Caki2 (cell line): Measurements from ENCODE around the gene LTBP1. TPM values are rescaled to one million over a fixed set of nuclear protein-coding genes. Genes with fewer than 3 reads are reported as not detected.
A peak's percentile ranks its signal among the peaks of the same experiment; 100 is the strongest.
"Not testable (repeated sequence)": the region's sequence is repeated elsewhere in the genome, so short reads cannot be mapped to it uniquely, and the experiment has no call there.

Experiments
- DNase-seq: peaks from one replicate; pipeline ENCODE4 v3.0.0-alpha.2; 2015; ENCODE audit warnings: low read depth
- in situ Hi-C: cut with HindIII; loops from 2 replicates; pipeline ENCODE4 v1.10.0; 2016; ENCODE audit warnings: low sequenced_read_pairs, low pct_unique_long_range_greater_than_20kb, mixed read lengths
- total RNA-seq: library from RNA; depleted of rRNA; stranded (reverse); fragments of >200 nt; shearing (Covaris generic); gene quantifications from 2 replicates; pipeline ENCODE4 v1.2.3, GENCODE V29; 2014; ENCODE audit warnings: low replicate concordance; rRNA removed

The LTBP1 gene, protein sequence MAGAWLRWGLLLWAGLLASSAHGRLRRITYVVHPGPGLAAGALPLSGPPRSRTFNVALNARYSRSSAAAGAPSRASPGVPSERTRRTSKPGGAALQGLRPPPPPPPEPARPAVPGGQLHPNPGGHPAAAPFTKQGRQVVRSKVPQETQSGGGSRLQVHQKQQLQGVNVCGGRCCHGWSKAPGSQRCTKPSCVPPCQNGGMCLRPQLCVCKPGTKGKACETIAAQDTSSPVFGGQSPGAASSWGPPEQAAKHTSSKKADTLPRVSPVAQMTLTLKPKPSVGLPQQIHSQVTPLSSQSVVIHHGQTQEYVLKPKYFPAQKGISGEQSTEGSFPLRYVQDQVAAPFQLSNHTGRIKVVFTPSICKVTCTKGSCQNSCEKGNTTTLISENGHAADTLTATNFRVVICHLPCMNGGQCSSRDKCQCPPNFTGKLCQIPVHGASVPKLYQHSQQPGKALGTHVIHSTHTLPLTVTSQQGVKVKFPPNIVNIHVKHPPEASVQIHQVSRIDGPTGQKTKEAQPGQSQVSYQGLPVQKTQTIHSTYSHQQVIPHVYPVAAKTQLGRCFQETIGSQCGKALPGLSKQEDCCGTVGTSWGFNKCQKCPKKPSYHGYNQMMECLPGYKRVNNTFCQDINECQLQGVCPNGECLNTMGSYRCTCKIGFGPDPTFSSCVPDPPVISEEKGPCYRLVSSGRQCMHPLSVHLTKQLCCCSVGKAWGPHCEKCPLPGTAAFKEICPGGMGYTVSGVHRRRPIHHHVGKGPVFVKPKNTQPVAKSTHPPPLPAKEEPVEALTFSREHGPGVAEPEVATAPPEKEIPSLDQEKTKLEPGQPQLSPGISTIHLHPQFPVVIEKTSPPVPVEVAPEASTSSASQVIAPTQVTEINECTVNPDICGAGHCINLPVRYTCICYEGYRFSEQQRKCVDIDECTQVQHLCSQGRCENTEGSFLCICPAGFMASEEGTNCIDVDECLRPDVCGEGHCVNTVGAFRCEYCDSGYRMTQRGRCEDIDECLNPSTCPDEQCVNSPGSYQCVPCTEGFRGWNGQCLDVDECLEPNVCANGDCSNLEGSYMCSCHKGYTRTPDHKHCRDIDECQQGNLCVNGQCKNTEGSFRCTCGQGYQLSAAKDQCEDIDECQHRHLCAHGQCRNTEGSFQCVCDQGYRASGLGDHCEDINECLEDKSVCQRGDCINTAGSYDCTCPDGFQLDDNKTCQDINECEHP (N-terminal part only)
- total RNA-seq = 3.6 and 4.5 TPM in 2 replicates

DNA sequence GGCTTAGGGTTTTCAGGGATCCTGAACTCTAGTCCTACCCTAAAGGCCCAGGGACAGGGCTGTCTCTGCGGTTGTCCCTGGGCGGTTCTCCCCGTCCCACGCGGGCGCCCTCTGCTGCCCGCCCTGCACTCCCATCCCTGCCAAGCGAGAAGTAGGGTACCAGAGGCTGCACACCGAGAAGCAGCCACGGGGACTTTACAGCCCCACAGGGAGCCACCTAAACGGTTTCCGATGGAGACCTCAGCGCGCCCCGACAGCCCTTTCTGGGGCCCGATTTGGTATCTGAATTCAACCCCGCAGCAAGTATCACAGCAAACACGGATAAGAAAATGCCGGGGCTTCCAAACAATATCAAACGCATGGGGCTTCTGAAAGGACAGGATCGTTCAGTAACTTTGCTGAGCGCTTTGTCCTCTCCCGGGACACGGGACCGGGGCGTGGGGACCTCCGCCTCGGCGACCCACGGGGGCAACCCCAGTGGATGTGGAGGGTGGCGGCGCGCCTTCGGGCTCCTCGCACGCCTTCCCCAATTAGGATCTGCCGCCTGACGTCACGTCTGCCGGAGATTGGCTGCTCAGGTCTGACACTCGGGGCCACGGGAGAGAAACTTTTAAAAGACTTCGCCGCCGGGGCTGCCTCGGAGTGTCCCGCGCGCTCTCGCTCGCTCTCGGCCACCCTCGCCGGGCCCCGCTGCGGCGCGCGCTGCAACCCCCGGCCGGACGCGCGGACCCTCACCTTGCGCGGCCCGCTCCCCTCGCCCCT lies at the start of gene LTBP1:
Gene LTBP1 (plus strand): TSS at position 640 of the 762 bp plus-strand sequence. CDS start 372 bp downstream, outside the sequence.
- in situ Hi-C loops = no loop called here
- DNase-seq = peak; percentile 61

DNA sequence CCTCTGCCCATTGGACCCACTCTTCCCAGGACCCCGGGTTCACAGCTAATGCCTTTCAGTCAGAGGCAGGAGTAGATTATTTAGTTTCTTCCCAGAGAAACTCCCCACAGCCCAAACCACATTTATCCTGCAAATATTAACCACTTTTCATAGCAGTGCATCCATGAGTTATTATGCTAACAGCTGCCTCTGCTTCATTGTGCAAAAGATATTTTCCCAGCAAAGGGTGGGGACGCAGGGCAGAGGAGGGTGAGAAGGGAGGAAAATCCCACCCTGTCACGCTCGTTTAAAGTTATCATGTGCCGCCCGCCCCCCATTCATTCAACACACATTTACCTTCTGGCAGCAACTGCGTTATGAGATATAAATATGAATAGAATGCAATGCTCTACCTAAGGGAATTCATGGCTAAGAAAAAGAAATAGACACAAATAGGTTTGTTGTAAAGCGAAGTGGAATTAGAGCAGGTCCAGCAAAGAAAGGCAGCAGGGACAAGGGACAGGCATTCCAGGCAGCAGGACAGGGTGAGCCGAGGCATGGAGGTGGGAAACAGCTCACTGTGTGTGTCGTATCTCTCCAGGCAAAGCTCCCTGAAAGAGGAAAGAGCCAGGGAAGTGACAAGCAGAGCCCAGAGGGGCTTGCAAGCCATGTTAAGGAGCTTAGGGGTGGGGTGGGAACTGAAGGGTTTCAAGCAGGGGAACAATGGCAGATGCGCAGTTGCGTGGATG lies 46.3 kb upstream of the LTBP1 start:
- in situ Hi-C loops = no loop called here
- DNase-seq = no peak

DNA sequence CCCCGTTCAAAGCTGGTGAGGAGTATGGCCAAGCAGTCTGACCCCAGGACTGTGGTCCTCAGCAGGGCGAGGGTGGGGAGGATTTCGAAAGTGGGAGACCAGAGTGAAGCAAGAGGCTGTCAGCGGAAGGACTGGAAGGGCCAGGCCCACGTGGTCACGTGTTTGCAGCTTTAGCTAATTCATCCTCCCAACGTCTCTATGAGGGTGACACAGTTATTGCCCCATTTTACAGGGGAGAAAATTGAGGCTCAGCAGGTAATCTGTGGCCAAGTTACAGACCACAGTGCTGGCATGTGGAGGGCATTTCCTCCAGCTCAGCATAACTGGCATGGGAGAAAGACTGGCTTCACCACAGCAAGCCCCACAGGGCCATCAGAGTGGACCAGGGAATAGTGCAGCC lies 45.4 kb upstream of the LTBP1 start:
- in situ Hi-C loops = no loop called here

DNA sequence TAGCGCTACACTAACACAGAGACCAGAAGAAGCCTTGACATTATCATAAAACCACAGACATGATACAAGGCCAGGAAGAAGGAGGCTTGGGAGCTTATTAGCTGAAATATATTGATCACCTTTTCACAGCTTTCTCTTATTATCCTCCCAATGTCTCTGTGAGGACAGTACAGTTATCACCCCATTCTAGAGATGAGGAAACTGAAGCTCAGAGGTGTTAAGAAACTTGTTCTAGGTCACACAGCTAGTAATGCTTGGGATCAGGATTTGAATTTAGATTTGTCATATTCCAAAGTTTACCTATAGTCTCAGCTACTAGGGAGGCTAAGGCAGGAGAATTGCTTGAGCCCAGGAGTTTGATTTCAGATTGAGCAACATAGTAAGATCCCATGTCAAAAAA lies 44.6 kb upstream of the LTBP1 start:
- DNase-seq = no peak
- in situ Hi-C loops = no loop called here

More for the DNA sequence above, 45.4 kb upstream of the LTBP1 start:
- no peak for DNase-seq

DNA sequence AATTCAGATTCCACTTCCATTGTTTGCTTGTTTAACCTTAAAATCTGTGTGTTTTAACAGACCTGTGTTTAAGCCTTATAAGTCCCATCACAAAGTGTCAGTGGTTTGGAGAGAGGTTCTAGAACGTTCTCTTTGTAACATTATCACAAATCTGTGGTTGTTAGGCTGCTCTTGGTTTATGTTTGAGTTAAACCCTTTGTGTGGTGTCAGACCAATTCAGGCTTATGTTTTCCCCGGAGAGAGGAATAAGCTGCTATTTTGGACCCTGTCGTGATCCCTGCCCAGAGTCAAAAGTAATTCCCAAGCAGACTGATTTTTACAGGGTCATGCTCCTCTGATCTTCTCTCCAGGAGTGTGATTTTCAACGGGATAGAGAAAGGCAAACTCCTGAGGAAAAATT lies 43.8 kb upstream of the LTBP1 start:
- in situ Hi-C loops = no loop called here
- DNase-seq = no peak

DNA sequence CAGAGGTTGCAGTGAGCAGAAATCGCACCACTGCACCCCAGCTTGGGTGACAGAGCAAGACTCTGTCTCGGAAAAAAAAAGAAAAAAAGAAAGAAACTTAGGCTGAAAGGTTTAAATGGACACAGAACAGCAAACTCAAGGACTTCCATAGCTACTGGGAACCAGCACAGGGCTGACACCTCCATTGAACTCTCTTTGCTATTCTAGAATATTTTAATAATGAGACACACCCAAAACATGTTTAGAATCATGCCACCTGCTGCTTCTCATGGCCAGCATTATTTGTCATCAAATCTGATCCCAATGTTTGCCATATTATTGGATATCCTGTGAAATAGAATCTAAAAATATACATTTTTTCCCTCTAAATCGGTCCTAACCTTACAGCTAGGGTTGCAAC lies 42.7 kb upstream of the LTBP1 start:
- in situ Hi-C loops = no loop called here
- no peak for DNase-seq

DNA sequence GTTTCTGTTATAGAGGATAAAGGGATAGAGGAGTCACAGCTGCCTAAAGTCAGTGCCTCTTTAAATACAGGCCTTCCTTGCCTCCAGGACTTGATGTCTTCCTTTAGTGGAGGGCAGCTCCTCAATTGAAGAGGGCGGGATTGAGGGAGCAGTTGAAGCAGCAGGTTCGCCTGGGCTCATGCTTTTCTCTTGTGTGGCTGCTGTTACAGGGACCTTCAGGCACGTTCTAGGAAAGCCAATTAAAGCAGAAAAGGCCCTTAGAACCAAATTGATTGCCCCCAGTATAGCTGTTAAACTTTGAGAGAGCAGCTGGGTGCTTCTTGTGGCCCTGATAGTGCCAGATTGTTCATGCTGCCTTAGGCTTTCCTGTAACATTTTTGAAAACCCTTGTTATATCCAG lies 42.0 kb upstream of the LTBP1 start:
- in situ Hi-C loops = no loop called here
- no peak for DNase-seq

DNA sequence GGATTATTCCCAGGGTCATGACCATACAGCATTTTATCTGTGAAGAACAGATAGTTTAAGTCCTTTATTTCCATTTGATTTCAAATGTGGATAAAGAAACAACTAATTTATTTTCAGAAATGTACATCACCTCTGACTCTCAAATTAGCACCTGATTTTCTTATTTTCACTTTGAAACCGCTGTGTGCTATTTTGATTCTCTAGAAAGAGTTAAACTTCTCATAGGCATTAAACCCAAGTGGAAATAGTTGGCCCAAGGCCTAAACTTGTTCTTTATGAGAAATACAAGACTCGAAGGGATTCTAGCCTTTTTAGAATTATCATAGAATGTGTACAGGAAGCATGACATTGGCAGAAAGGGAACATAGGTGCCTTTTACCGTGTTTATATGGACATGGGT lies 41.5 kb upstream of the LTBP1 start:
- no peak for DNase-seq
- in situ Hi-C loops = no loop called here

DNA sequence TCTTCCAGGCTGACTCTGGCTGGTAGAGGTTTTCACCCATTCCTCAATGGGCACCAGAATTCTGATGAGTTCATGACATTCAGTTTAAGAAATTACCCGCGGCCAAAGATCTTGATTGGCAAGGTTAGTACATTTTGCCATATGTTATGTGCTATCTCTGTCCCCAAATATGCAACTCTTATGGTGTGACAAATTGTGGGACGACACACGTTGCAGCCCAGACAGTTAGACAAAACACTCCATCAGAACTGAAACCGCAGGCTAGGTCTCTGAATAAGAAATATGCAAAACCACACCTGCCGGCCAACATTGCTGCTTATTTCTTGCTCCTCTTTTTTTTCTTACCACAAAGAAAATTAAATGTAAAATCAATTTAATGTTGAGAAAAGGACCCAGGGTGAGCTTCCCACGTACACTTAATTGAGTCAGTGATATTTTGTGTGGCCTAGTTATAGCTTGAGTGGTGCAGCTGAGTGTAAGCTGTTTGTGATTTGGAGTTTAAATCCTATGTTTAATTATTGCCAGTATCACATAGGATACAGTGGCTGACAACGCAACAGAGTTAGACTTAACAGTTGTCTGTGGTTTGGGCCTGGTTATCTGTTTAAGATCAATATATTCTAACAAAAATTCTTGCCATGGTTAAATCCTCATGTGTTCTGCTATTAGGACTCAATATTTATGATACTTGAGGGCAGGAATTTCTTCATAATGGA lies 35.7 kb upstream of the LTBP1 start:
- no peak for DNase-seq
- in situ Hi-C loops = no loop called here

DNA sequence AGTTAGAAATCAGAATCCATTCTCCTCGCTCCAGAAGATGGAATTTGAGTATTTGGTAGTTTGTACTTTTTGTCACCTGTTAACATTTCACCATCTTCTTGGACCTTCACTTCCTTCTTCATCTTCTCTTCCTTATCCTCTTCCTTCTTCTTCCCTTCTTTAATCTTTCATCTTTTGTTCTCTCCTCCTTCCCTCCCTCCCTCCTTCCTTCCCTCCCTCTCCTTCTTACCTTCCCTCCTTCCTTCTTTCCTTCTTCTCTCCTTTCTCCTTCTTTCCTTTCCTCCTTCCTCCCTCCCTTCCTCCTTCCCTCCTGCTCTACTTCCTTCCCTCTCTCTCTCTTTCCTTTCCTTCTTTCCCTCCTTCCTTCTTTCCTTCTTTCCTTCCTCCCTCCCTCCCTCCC lies 31.1 kb upstream of the LTBP1 start:
- in situ Hi-C loops = no loop called here
- DNase-seq = no peak

DNA sequence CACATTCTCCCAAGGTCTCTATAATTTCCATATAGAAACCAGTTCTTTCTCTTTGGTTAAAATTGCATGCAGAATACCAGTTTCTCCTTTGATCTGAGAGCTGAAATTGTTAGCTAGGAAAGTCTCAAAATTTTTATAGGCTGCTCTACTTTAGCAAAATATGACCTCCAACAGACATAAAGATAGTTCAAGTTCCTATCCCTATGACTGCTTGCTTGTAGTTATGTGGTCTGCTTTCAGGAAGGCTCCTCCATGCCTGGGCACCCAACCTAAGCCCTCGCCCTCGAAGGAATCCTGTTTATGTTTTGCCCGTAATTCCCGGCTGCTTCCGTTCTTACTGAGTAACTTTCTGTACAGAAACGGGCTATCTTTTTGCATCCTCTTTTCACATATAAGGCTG lies 28.0 kb upstream of the LTBP1 start:
- no peak for DNase-seq
- in situ Hi-C loops = no loop called here

DNA sequence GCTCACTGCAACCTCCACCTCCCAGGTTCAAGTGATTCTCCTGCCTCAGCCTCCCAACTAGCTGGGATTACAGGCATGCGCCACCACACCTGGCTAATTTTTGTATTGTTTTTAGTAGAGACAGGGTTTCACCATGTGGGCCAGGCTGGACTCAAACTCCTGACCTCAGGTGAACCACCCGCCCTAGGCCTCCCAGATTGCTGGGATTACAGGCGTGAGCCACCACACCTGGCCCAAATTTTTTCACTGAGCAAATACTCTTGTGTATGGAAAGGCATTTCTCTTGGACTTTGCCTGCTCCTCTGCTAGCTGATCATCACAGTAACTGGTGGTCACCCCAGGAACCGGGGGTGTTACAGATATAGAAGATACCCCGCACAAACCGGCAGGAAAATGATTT lies 26.9 kb upstream of the LTBP1 start:
- DNase-seq, in situ Hi-C loops: not testable (repeated sequence)

DNA sequence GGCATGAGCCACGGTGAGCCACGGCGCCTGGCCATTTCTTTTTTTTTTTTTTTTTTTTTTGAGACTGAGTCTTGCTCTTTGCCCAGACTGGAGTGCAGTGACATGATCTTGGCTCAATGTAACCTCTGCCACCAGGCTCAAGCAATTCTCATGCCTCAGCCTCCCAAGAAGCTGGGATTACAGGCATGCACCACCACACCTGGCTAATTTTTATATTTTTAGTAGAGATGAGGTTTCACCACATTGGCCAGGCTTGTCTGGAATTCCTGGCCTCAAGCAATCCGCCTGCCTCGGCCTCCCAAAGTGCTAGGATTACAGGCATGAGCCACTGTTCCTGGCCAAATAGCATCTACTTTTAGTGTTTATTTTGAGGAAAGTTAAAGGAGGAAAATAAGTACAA lies 25.3 kb upstream of the LTBP1 start:
- DNase-seq, in situ Hi-C loops: not testable (repeated sequence)

DNA sequence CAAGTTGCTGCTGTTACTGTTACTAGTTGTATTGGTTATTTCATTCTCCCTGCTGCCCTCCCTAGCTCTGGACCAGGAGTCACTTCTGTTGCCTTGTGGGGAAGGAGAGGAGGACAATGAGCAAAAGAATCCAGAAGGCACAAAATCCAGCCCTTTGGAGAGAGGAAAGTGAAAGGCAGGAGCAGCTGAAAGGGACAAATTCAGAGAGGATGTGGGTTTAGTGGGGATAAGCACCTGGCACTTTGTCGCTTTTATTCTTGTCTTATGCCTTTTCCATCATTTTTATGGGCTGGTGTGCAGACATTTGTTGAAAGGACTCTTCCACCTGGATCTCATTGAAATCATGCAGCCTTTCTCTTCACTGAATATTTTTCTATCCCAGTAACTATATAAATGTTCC lies 24.3 kb upstream of the LTBP1 start:
- no peak for DNase-seq
- in situ Hi-C loops = no loop called here

DNA sequence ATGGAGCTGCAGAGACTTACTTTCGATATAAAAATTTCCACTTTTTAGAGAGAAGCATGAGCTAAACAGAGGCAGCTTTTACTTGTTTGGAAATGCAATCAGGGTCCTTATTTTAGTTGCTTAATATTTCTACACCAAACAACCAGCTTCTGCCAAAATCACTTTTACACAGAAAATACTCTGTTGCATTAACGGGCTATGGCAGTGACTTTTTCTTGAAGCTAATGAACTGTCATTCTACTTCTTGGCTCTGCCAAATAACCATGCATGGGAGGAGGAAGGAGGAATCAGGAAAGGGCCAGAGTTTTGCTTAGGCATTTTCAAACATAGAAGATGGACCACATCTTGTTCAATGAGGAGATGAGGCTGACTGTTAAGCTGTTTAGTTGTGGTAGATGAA lies 23.6 kb upstream of the LTBP1 start:
- no peak for DNase-seq
- in situ Hi-C loops = no loop called here

DNA sequence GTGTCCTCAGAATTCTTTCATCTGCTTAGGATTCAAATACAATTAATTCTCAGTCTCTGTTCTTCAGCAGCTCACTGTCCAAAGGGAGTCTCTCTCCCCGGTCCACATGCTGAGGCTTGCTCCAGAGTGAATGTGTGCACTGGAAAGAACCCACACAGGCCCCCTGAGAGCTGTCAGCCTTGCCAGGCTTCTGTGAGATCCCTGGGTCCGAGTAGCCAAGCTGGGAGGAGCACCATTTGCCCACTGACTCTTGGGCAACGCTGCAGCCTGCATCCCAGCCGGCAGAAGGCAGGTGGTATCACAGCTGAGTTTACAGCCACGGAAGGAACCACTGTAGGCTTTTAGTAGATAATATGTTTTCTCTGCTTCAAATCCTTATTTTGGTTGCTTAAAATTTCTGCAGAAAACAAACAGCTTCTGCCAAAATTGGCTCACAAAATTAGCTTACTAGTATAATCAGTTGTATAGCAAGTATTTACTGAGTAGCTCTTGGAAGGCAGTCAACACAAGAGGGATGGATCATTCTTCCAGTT lies 21.4 kb upstream of the LTBP1 start:
- DNase-seq = no peak
- in situ Hi-C loops = no loop called here
